GM19467 (cell line): Measurements from ENCODE around the gene WDR82.
A peak's percentile ranks its signal among the peaks of the same experiment; 100 is the strongest.
"Not testable (repeated sequence)": the region's sequence is repeated elsewhere in the genome, so short reads cannot be mapped to it uniquely, and the experiment has no call there.

ENCODE experiments used
- ATAC-seq: cut with Tn5 transposase; IDR thresholded peaks from one replicate; pipeline ENCODE4 v1.9.1; 2021; ENCODE audit warnings: mild to moderate bottlenecking, moderate library complexity; ENCODE audit not compliant: unreplicated experiment

WDR82 gene

DNA sequence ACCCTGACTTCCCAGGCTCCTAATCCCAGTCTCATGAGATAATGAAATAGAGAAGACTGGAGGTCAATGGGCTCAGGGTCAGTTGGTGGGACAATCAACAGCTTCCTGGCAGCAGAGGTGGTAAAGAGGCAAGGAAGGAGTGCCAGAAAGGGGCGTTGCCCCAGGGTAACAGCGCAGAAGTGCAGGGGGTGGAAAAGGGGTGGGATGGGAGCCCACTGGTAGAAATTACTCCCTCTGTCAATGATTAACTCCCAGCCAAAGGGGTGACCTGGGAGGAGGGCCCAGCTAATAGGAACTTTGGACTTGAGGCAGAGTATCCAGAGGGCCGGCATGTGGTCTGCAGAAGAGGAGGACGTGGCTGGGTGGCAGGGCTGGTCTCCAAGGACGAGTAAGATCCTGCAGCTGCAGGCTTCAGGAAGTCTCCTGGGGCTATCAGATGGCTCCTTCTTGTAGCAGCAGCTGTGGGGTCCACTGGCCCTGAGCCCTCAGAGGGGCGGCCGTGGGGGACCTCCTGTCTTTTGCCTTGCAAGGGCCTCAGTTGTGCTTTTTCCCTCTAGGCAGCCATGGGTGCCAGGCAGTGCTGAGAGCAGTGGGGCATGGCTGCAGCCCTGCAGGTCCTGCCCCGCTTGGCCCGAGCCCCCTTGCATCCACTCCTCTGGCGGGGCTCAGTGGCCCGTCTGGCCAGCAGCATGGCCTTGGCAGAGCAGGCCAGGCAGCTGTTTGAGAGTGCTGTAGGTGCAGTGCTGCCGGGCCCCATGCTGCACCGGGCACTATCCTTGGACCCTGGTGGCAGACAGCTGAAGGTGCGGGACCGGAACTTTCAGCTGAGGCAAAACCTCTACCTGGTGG is 11.5 kb upstream of the WDR82 start:
- no peak for ATAC-seq

DNA sequence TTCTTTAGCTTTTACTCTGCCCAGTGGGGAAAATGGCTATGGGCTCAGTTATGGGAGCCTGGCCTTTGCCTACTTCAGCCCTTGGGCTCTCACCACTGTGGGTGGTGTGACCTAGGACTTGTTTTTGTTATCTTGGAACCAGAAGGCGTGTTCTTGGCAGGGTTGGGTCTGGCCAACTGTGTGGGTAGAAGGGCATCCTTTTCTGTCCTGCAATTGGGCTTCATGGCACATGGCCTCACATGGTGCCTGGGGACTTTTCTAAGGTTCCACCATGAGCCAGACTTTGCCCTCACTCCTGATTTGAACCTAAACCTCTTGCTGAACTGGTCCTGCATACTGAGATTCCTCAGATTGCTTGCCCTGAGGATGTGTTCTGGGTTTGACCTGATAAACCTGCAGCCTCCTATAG is 10.9 kb upstream of the WDR82 start:
- ATAC-seq, result no peak

DNA sequence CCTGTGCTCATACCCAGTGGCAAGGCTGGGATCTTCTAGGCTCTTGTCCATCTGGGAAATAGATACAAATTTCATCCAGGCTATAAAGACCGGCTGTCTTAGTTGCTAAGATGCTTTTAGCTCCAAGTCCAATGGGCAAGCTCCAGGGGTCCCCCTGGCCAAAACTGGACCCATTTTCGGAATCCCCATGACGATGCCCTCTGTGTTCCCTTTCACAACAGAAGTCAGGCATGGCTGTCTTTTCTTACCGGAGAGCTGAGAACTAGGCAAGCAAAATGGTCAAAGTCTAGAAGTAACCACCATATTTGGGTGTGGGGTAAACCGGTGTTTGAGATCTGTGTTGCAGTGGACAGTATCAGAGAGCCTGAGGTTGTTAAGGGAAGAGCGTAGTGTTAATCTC is 10.2 kb upstream of the WDR82 start:
- no peak for ATAC-seq

DNA sequence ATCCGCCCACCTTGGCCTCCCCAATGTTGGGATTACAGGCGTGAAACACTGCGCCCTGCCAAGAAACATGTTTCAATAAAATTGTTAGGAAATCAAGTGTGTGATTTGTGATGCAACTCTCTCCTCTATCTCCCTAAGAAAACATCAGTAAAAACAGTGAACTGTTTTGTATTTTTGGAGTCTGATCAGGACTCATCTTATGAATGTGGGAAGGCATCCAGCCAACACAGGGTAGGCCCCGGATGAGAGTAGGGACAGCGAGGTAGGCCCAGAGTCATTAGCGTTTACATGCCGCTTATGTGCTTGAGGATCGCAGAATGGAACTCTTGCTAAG is 8.3 kb upstream of the WDR82 start:
- ATAC-seq, result no peak

DNA sequence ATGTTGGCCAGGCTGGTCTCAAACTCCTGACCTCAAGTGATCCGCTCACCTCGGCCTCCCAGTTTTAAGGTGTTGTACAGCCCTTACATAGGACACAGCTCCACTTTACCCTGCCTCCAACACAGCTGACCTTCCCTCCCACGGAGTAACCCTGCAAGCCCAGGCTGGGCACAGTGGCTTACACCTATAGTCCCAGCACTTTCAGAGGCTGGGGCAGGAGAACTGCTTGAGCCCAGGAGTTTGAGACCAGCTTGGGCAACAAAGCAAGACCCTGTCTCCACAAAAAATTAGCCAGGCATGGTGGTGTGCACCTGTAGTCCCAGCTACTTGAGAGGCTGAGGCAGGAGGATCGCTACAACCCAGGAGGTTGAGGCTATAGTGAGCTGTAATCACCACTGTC is 5.6 kb upstream of the WDR82 start:
- ATAC-seq, result not testable (repeated sequence)

DNA sequence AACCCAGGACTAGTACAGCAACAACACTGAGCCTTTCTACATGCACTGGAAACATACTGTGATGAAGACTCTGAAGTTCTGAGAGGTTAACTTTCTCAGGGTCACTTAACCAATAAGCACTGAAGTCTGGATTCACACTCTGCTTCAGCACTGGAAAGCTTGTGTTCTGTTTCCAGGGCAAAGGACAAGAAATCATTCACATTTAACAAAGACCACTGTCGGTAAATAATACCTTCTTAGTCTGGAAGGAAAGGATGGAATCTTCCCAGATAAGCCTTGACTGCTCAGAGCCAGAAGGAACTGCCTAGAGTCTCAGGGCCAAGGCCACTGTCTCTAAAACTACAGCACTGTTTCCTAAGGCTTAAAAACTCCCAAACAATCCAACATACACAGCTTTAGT is 4.9 kb upstream of the WDR82 start:
- ATAC-seq, result no peak

DNA sequence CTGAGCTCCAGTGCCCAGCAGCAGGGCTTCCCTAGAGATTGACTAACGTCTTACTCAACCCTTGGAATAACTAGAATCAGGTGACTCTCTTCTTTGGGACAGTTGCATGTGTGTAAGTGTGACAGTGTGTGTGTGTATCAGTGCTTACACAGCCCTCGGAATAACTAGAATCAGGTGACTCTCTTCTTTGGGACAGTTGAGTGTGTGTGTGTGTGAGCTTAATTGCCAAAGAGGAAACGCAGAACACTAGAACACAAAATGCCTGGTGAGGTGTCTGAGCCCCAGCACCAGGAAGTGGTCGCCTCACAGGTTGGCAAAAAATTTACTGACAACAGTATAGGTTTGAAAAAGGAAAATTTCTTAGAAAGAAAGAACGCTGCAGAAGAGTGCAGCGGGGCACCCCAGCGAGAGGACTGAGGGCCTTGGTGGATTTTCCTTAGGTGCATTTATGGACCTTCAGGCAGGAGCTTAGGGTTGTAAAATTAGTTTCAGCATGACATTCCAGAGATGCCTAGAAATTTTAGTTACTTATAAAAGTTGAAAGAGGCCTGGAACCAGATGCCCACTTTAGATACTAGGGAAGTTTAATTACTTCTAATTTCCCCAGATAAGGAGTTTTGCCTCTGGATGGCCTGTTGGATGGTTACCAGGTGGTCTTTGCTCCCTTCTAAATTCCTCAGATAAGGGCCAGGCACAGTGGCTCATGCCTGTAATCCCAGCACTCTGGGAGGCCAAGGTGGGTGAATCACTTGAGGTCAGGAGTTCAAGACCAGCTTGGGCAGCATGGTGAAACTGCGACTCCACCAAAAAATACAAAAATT is 3.7 kb upstream of the WDR82 start:
- no peak for ATAC-seq

DNA sequence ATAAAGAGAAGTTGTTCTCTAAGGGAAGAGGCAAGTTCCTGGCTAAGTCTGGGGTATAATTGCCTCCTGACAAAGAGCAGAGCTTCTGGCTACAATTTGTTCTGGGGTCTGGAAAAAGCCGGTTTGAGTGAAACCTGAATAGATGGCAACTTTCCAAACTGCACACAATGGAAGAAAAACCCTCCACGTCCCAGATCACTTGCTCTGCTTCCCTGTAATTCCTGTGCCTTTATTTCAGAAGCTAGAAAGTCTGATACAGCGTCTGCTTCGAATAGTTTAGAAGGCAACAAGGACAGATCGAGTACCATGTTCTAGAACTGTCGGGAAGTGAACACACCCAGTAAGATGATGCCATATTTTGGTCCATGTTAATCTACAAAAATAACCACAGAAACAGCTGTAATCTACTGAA is 1.6 kb upstream of the WDR82 start:
- ATAC-seq, result no peak

DNA sequence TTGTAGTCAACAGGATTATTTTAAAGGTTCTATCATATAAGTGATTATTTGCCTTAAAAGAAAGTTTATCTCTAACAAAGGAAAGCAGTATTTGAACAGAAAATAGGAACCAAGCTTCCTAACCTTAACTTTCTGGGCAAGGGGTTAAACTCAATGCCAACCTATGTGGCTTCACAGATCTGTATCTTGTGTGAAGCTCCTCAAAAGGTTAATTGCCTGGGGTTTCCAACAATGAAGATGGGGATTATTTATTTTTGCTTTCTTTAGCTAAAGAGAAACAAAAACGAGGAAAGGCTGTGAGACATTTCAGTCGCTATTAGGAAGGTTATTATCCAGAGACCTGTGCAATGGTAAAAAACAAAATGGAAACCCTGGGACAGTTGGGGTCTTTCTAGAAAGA is 1.1 kb upstream of the WDR82 start:
- ATAC-seq, result no peak

DNA sequence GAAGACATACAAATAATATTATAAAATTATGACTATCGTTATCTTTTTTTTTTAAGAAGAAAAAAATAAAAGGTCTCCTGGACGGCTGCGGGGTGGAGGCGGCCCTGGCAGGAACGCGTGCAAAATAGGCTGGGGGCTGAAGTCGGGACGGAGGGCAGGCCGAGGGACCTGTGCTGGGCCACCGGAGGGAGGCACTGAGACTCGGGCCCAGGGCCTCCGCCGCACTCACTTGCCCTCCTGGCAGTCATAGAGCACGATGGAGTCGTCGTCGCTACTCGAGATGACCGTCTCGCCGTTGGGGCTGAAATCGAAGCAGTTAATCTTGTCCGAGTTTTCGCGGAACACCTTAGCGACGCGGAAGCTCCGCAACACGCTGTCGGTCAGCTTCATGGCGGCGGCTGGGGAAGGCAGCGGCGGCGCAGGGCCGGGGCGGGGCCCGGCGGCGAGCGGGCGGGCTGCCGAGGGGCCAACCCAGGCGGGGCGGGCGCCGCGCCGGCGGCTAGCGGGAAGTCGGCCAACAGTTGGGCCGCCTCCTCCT is 408 bp downstream of the WDR82 start:
- ATAC-seq, result peak; percentile 52

DNA sequence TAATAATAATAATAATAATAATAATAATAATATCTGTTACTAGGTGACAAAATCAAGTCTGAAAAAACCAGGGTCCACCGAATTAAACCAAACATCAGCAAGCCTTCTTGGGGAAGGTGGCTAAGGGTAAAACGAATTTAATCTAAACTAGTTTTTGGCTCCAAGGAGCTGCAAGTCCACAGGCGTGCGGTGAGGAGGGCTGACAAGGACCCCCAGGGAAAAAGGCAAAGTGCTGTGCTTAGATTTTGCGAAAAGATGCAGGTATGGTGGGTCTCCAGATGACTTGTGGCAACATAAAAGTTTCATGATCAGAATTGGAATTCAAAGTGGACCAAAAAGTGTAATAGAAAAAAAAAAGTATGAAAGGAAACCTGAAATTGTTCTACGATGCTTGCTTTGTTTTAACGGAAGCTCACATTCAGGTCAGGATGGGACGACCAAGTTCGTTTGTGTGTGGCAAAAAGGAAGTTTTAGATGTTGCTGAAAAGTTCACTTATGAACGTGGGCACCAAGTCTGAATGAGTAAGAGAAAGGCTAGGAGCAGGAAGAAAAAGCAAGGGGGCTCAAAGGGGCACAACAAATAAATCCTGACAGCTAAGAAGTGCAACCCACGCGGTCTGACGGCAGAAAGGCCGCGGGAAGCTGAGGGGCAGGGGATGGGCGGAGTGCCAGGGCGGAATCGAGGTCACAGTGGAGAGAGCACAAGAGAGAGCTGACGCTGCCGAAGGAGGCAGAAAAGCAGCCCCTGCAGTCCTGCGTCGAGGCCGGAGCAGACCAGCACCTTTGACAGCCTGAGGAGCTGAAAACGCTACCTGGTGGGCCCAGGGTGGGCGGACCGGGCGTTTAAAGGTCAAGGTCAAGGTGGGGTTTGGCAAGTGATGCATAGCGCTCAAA is 1.1 kb downstream of the WDR82 start:
- no peak for ATAC-seq

DNA sequence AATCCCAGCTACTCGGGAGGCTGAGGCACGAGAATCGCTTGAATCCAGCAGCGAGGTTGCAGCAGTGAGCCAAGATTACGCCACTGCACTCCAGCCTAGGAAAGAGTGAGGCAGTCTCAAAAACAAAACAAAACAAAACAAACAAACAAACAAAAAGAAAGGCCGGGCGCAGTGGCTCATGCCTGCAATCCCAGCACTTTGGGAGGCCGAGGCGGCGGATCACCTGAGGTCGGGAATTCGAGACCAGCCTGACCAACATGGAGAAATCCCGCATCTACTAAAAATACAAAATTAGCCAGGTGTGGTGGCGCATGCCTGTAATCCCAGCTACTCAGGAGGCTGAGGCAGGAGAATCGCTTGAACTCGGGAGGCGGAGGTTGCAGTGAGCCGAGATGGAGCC is 3.7 kb downstream of the WDR82 start:
- not testable (repeated sequence) for ATAC-seq

DNA sequence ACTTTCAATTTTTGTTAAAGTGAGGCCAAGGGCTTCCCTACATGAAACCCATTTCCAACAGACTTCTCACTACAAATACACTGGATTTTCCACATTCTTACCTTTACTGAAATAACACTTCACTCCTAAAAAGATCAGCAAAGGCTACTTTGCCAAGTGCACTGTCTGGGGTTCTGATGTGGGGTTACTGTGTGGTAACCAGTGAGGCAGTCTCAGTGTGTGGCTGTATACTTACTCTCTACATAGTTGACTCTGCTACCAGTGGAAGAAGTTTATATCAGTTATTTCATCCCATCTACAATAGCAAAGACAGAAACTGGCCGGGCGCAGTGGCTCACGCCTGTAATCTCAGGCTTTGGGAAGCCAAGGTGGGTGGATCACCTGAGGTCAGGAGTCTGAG is 5.6 kb downstream of the WDR82 start:
- ATAC-seq, result no peak

DNA sequence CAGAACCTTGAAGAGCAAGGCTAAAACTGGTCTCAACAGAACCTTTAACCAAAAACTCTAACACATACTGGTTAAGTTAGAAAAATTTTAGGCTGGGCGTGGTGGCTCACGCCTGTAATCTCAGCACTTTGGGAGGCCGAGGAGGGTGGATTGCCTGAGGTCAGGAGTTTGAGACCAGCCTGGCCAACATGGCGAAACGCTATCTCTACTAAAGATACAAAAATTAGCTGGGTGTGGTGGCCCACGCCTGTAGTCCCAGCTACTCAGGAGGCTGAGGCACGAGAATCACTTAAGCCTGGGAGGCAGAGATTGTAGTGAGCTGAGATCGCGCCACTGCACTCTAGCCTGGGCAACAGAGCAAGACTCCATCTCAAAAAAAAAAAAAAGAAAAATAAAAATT is 6.3 kb downstream of the WDR82 start:
- ATAC-seq, result not testable (repeated sequence)

DNA sequence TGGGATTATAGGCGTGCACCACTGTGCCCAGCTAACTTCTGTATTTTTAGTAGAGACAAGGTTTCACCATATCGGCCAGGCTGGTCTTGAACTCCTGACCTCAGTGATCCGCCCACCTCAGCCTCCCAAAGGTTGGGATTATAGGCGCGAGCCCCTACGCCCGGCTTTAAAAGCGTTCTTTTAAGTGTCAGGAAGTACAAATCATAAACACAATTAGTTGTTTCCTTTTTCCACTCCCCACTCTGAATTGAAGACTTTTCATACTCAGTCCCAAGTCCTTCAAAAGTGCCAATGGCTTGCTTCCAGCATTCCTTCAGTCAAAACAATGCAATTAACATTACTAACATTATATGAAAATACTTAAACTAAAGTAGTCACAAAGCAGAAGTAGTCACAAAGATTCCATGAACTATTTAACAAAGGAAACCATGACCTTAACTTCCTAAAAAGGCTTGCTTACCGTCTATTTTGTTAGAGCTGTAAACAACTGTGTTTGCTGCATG is 8.1 kb downstream of the WDR82 start:
- no peak for ATAC-seq

DNA sequence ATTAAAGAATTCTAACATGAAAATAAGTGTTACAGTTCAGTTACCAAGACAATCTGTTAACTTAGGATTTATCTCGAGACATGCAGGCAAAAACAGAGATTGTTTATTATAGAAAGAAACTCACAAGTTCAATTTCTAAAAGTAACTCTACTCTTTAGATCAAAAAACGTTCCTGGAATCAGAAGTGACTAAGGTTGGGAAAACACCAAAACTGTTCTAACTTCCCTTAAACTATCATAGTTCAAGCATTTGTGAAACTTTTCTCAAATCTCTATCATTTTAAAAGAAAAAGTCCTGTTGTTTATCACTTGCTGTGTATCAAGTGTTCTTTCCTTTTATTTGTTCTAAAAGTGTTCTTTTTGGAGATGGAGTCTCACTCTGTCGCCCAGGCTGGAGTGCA is 8.7 kb downstream of the WDR82 start:
- ATAC-seq, result no peak

DNA sequence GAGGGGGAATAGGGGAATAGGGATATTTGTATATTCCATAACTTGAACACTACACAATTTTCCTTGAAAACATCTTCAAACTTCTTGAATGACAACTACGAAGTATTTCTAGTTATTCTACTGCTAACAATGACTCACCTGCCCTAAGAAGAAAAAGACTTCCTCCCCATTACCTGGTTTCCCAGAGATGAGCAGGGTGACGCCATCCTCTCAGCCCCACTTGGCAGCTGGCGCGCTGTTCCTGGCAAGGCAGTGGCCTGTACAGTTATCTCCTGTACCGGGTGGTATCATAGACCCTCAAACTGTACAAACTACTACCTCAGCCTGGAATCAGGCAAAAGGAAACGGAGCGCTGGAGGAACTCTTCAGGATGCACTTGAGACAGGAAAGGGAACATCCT is 10.4 kb downstream of the WDR82 start:
- ATAC-seq, result no peak

DNA sequence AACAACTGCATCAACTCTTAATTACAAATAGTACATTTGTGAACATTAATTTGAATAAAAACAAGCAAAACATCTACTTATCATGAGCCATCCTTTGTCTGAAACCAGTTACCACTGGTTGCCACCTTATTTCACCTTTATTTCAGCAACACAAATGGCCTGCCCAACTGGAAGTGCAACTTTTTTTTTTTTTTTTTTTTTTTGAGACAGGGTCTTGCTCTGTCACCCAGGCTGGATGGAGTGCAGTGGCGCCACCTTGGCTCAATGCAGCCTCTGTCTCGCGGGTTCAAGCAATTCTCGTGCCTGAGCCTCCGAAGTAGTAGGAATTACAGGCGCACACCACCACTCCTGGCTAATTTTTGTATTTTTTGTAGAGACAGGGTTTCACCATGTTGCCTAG is 13.1 kb downstream of the WDR82 start:
- no peak for ATAC-seq

DNA sequence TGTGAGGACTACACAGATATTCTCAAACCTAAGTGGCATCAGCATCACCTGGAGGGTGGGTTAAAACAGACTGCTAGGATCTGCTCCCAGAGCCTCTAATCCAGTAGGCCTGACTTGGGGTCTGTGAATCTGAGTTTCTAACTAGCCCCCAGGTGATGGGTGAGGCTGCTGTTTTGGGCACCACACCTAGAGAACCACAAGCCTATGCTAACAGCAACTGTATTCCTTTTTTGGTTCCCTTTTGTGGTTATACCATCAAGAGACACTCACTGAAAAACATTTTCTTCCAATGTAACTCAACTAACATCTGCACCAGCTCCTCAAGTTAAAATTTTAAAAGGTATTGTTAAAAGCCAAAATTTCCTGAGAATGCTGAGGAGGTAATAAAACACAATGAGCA is 16.0 kb downstream of the WDR82 start:
- no peak for ATAC-seq

DNA sequence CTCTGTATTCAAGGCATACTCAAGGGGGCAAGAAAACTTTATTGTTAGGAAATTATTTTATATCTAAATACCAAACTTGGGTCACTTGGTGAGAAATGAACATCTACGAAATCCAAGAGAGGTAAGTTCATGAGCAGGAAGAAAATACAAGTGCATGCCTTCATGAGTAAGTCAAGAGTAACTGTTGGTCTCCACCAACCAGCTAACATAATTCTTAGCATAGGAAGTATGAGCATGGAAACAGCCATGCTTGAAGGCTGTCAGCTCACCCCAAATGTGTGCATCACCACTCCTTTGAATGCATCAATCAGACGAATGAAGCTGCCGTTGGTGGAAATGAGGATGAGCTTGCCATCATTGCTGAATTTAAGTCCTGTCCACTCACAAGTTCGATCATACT is 19.0 kb downstream of the WDR82 start:
- ATAC-seq, result no peak

DNA sequence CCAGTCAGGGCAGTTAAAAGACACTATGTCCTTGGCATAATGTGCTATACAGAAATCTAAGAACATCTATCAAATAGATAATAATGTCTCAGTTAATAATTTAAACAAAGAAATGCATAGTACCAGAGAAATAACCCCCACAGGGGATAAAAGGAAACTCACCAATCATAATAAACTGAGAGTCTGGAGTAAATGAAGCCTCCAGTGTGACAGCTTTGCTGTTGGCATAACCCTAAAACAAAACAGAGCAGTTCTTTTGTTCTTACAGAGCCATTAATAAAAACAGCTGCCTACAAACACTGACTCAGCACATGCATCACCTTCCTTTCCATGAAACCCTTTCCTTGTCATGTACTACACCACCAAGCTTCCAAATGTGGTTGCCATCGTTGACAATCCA is 19.4 kb downstream of the WDR82 start:
- no peak for ATAC-seq
